NT2/D1 (cell line): Measurements from ENCODE around the gene SLC6A9.

Experiments used
- SUZ12 ChIP-seq: IDR thresholded peaks from 2 replicates; pipeline ENCODE4 v1.6.1; 2011; ENCODE audit not compliant: insufficient read length, insufficient read depth; ENCODE audit errors: extremely low read depth
- YY1 ChIP-seq: IDR thresholded peaks from 2 replicates; pipeline ENCODE4 v1.6.1; 2011; ENCODE audit not compliant: insufficient read length, insufficient read depth
- ZNF274 ChIP-seq: IDR thresholded peaks from 2 replicates; pipeline ENCODE4 v1.6.1; 2011; ENCODE audit warnings: mild to moderate bottlenecking, low read depth, low read length

GRCh38 chr1:43951021-43951985, 80.0 kb downstream of the SLC6A9 start:
- TF ChIP-seq SUZ12 (no peak), ZNF274 (no peak), YY1 (no peak)
